ENCODE data around the gene ZNF691. TPM values are rescaled to one million over a fixed set of nuclear protein-coding genes. Genes with fewer than 3 reads are reported as not detected.

ZNF691 gene
- total RNA-seq, 4 donors from 2014 or later, result 2.0 to 9.2 (median 5.5) TPM

- DNase-seq, result no peak
- Histone ChIP-seq H3K9me3 (no peaks in the 10 kb centered on the region), H3K4me3 (no peak overlapping the region), H3K36me3 (no peaks in the 10 kb centered on the region), H3K27ac (no peak overlapping the region), H3K27me3 (peaks cover 0 to 7% (median 0%) of the 10 kb centered on the region in 4 donors), H3K4me1 (no peaks in the 10 kb centered on the region)
- intact Hi-C loops (cut with DNase I), result no loop called here
- 36 to 73% methylated on average over 1 of the region's 1 CpG for WGBS, 2 donors
- no peak for TF ChIP-seq POLR2A (IDR thresholded peaks at IDR 0.05)
- TF ChIP-seq CTCF (IDR thresholded peaks at IDR 0.05), result no peak
Measured at GRCh38 chr1:42873670-42874069, 27.3 kb downstream of the ZNF691 start.

- H3K27me3 ChIP-seq, result peaks cover 0 to 21% (median 0%) of the 10 kb centered on the region in 4 donors
- H3K4me1 ChIP-seq, result no peaks in the 10 kb centered on the region
- H3K36me3 ChIP-seq, result no peaks in the 10 kb centered on the region
- intact Hi-C loops (cut with DNase I), result no loop called here
- no peak overlapping the region for H3K27ac ChIP-seq
- no peak for DNase-seq
- TF ChIP-seq CTCF (IDR thresholded peaks at IDR 0.05), result no peak
- no peak for TF ChIP-seq POLR2A (IDR thresholded peaks at IDR 0.05)
- no peaks in the 10 kb centered on the region for H3K9me3 ChIP-seq
- no peak overlapping the region for H3K4me3 ChIP-seq
Measured at GRCh38 chr1:42876009-42876408, 29.6 kb downstream of the ZNF691 start.

GRCh38 chr1:42877380-42877779 lies 31.0 kb downstream of the ZNF691 start:
- H3K4me3 ChIP-seq, result no peak overlapping the region
- H3K27ac ChIP-seq, result no peak overlapping the region
- intact Hi-C loops (cut with DNase I), result no loop called here
- TF ChIP-seq CTCF (IDR thresholded peaks at IDR 0.05) (no peak), POLR2A (IDR thresholded peaks at IDR 0.05) (no peak)
- no peaks in the 10 kb centered on the region for H3K36me3 ChIP-seq
- no peaks in the 10 kb centered on the region for H3K4me1 ChIP-seq
- H3K27me3 ChIP-seq, result peaks cover 0 to 24% (median 0%) of the 10 kb centered on the region in 4 donors
- no peak for DNase-seq
- H3K9me3 ChIP-seq, result no peaks in the 10 kb centered on the region
- WGBS, 2 donors, result 47 to 78% methylated on average over 1 to 2 of the region's 2 CpGs

GRCh38 chr1:42880384-42880783 lies 34.0 kb downstream of the ZNF691 start:
- DNase-seq, result no peak
- H3K36me3 ChIP-seq, result no peaks in the 10 kb centered on the region
- no peaks in the 10 kb centered on the region for H3K9me3 ChIP-seq
- no peak for TF ChIP-seq POLR2A (IDR thresholded peaks at IDR 0.05)
- TF ChIP-seq CTCF (IDR thresholded peaks at IDR 0.05), result no peak
- intact Hi-C loops (cut with DNase I), result no loop called here
- no peak overlapping the region for H3K4me3 ChIP-seq
- no peaks in the 10 kb centered on the region for H3K4me1 ChIP-seq
- 60% methylated on average over 3 of the region's 4 CpGs; no CpG with 5 or more reads in 1 of the 2 donors for WGBS, 2 donors
- no peak overlapping the region for H3K27ac ChIP-seq
- H3K27me3 ChIP-seq, result peaks cover 0 to 24% (median 0%) of the 10 kb centered on the region in 4 donors

GRCh38 chr1:42886046-42886739 lies 39.8 kb downstream of the ZNF691 start:
- no peak for DNase-seq
- Histone ChIP-seq H3K27ac (no peak overlapping the region), H3K36me3 (no peaks in the 10 kb centered on the region), H3K9me3 (no peaks in the 10 kb centered on the region), H3K4me3 (no peak overlapping the region), H3K27me3 (peaks cover 0 to 9% (median 0%) of the 10 kb centered on the region in 4 donors), H3K4me1 (no peaks in the 10 kb centered on the region)
- TF ChIP-seq CTCF (IDR thresholded peaks at IDR 0.05) (no peak), POLR2A (IDR thresholded peaks at IDR 0.05) (no peak)
- intact Hi-C loops (cut with DNase I), result no loop called here
- 82 to 86% methylated on average over 11 to 14 of the region's 16 CpGs for whole genome bisulfite sequencing, 2 donors

Data from esophagus squamous epithelium (tissue), 5 donors.